SK-N-SH treated with all-trans-retinoic acid at 6 μM for 48 hours (cell line): ENCODE data around the gene TXNDC11.
A peak's percentile ranks its signal among the peaks of the same experiment; 100 is the strongest.

Source experiments
- CSDC2 ChIP-seq: fragments of 250-450 bp; sonication (Bioruptor Pico); IDR thresholded peaks from 2 replicates; pipeline ENCODE4 v1.5.0; 2020; ENCODE audit warnings: mild to moderate bottlenecking, moderate library complexity
- GLIS3 ChIP-seq: fragments of 250-450 bp; sonication (Bioruptor Pico); IDR thresholded peaks from 2 replicates; pipeline ENCODE4 v1.5.0; 2020; ENCODE audit warnings: mild to moderate bottlenecking, moderate library complexity
- RARB ChIP-seq: fragments of 250-450 bp; sonication (Bioruptor Pico); IDR thresholded peaks from 2 replicates; pipeline ENCODE4 v1.8.0; 2021; ENCODE audit warnings: mild to moderate bottlenecking, moderate library complexity
- SNAI2 ChIP-seq: fragments of 250-450 bp; sonication (Bioruptor Pico); IDR thresholded peaks from 2 replicates; pipeline ENCODE4 v1.5.0; 2020; ENCODE audit warnings: mild to moderate bottlenecking, moderate library complexity
- ZFP3 ChIP-seq: fragments of 250-450 bp; sonication (Bioruptor Pico); IDR thresholded peaks from 2 replicates; pipeline ENCODE4 v1.5.0; 2020; ENCODE audit warnings: mild to moderate bottlenecking, moderate library complexity
- ZFP30 ChIP-seq: fragments of 450-650 bp; formaldehyde crosslinking; IDR thresholded peaks from 2 replicates; pipeline ENCODE4 v1.5.0; 2022; ENCODE audit warnings: mild to moderate bottlenecking, moderate library complexity
- ZNF565 ChIP-seq: fragments of 450-650 bp; formaldehyde crosslinking; conservative IDR thresholded peaks from 2 replicates; pipeline ENCODE4 v1.5.0; 2020; ENCODE audit warnings: low read depth, mild to moderate bottlenecking, moderate library complexity
- ZNF70 ChIP-seq: fragments of 450-650 bp; formaldehyde crosslinking; IDR thresholded peaks from 2 replicates; pipeline ENCODE4 v1.5.0; 2020; ENCODE audit warnings: mild to moderate bottlenecking, moderate library complexity
- TF ChIP-seq, protein P1 (sequence below): fragments of 250-450 bp; sonication (Bioruptor Pico); IDR thresholded peaks from 2 replicates; pipeline ENCODE4 v1.5.1; 2020; ENCODE audit warnings: low read depth, mild to moderate bottlenecking, moderate library complexity
- TF ChIP-seq, protein P2 (sequence below): fragments of 250-450 bp; sonication (Bioruptor Pico); IDR thresholded peaks from 2 replicates; pipeline ENCODE4 v1.5.0; 2020; ENCODE audit warnings: mild to moderate bottlenecking, moderate library complexity

- TF ChIP-seq ZFP3 (0 out of 2 replicates have a peak, but pooled peaks have one; percentile 40), SNAI2 (CRISPR knock-in tag) (no peak), GLIS3 (no peak), CSDC2 (CRISPR knock-in tag) (no peak), ZNF565 (CRISPR knock-in tag) (no peak), RARB (CRISPR knock-in tag) (no peak), ZFP30 (no peak), ZNF70 (CRISPR knock-in tag) (no peak)
- TF ChIP-seq, protein P1, sequence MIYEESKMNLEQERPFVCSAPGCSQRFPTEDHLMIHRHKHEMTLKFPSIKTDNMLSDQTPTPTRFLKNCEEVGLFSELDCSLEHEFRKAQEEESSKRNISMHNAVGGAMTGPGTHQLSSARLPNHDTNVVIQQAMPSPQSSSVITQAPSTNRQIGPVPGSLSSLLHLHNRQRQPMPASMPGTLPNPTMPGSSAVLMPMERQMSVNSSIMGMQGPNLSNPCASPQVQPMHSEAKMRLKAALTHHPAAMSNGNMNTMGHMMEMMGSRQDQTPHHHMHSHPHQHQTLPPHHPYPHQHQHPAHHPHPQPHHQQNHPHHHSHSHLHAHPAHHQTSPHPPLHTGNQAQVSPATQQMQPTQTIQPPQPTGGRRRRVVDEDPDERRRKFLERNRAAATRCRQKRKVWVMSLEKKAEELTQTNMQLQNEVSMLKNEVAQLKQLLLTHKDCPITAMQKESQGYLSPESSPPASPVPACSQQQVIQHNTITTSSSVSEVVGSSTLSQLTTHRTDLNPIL: no peak
- TF ChIP-seq, protein P2, sequence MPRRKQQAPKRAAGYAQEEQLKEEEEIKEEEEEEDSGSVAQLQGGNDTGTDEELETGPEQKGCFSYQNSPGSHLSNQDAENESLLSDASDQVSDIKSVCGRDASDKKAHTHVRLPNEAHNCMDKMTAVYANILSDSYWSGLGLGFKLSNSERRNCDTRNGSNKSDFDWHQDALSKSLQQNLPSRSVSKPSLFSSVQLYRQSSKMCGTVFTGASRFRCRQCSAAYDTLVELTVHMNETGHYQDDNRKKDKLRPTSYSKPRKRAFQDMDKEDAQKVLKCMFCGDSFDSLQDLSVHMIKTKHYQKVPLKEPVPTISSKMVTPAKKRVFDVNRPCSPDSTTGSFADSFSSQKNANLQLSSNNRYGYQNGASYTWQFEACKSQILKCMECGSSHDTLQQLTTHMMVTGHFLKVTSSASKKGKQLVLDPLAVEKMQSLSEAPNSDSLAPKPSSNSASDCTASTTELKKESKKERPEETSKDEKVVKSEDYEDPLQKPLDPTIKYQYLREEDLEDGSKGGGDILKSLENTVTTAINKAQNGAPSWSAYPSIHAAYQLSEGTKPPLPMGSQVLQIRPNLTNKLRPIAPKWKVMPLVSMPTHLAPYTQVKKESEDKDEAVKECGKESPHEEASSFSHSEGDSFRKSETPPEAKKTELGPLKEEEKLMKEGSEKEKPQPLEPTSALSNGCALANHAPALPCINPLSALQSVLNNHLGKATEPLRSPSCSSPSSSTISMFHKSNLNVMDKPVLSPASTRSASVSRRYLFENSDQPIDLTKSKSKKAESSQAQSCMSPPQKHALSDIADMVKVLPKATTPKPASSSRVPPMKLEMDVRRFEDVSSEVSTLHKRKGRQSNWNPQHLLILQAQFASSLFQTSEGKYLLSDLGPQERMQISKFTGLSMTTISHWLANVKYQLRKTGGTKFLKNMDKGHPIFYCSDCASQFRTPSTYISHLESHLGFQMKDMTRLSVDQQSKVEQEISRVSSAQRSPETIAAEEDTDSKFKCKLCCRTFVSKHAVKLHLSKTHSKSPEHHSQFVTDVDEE (CRISPR knock-in tag): no peak
Measured at GRCh38 chr16:11783319-11784037, 40.8 kb upstream of the TXNDC11 start.
